GM23248 (cell line): Measurements from ENCODE around the gene PRICKLE3.

Experiments
- EZH2 ChIP-seq: fragments of 200-600 bp; sonication (generic); IDR thresholded peaks from 2 replicates; pipeline ENCODE4 v1.6.1; 2018; ENCODE audit warnings: antibody characterized with exemption, mild to moderate bottlenecking; ENCODE audit not compliant: insufficient read depth, poor library complexity, severe bottlenecking
- EZH2phosphoT487 ChIP-seq: fragments of 200-600 bp; sonication (generic); IDR thresholded peaks from 2 replicates; pipeline ENCODE4 v1.6.1; 2018; ENCODE audit warnings: antibody characterized with exemption, moderate library complexity, mild to moderate bottlenecking, low read depth; ENCODE audit not compliant: insufficient read depth

- TF ChIP-seq EZH2 (no peak), EZH2phosphoT487 (no peak)
These were observed 46.5 kb downstream of the PRICKLE3 start for GRCh38 chrX:49139713-49140112.
